H1 (cell line): Measurements from ENCODE around the gene BBS7. TPM values are rescaled to one million over a fixed set of nuclear protein-coding genes. Genes with fewer than 3 reads are reported as not detected.

Source experiments
- CTCF ChIA-PET: fragments of 300-600 bp; sonication (Branson Sonifier 250); formaldehyde crosslinking; loops from one replicate; lab custom pipeline; 2021; ENCODE audit not compliant: partially characterized antibody; lab: Charles Lee
- POLR2A ChIA-PET: fragments of 300-600 bp; sonication (Branson Sonifier 250); formaldehyde crosslinking; loops from one replicate; lab custom pipeline; 2021; ENCODE audit warnings: inconsistent platforms; ENCODE audit not compliant: partially characterized antibody; lab: Charles Lee
- DNase-seq, 2 experiments: peaks; one replicate each; pipeline versions ENCODE4 v3.0.0 to v3.0.0-alpha.2; 2010 to 2022; ENCODE audit warnings: low spot score in 2 of 2, low read depth in 1 of 2, mixed read lengths in 1 of 2
- FAIRE-seq: peaks from 2 replicates; lab custom pipeline; 2011; peaks lifted over from hg19 to GRCh38; lab: Jason Lieb, UNC
- H2AFZ ChIP-seq: 2 replicates; pipeline ENCODE4 v1.8.1; 2012; ENCODE audit warnings: low read length, inconsistent platforms
- H2AK5ac ChIP-seq: 2 replicates; pipeline ENCODE4 v1.6.1; 2013; ENCODE audit warnings: low read depth, low read length
- H2BK120ac ChIP-seq: replicated peaks from 2 replicates; pipeline ENCODE3; 2013; ENCODE audit warnings: low read depth, low read length, inconsistent platforms
- H2BK12ac ChIP-seq: 2 replicates; pipeline ENCODE4 v1.6.1; 2013; ENCODE audit warnings: low read depth, low read length
- H2BK15ac ChIP-seq: 2 replicates; pipeline ENCODE4 v1.6.1; 2013; ENCODE audit warnings: low read length
- H2BK20ac ChIP-seq: 2 replicates; pipeline ENCODE4 v1.6.1; 2013; ENCODE audit warnings: low read length
- H2BK5ac ChIP-seq: 2 replicates; pipeline ENCODE4 v1.6.1; 2013; ENCODE audit warnings: low read depth, low read length
- H3K14ac ChIP-seq: 2 replicates; pipeline ENCODE4 v1.6.1; 2013; ENCODE audit warnings: inconsistent platforms; ENCODE audit not compliant: insufficient read length
- H3K18ac ChIP-seq: 2 replicates; pipeline ENCODE4 v1.6.1; 2013; ENCODE audit warnings: low read length; ENCODE audit errors: extremely low read depth
- H3K23ac ChIP-seq: 2 replicates; pipeline ENCODE4 v1.6.1; 2013; ENCODE audit warnings: inconsistent platforms; ENCODE audit not compliant: insufficient read length
- H3K23me2 ChIP-seq: 2 replicates; pipeline ENCODE4 v1.6.1; 2013; ENCODE audit warnings: low read depth, low read length
- H3K27ac ChIP-seq: 2 replicates; pipeline ENCODE4 v1.6.1; 2011; ENCODE audit warnings: low read depth, low read length, inconsistent platforms
- H3K27me3 ChIP-seq, 4 experiments: replicated peaks in 1 of 4; 1 replicate in 1 of 4; 2 replicates in 3 of 4; pipeline versions ENCODE4 v1.6.1 to v1.8.1; 2011 to 2013; ENCODE audit warnings: low read length in 3 of 4, mild to moderate bottlenecking in 3 of 4, inconsistent platforms in 2 of 4, mixed read lengths in 2 of 4, moderate library complexity in 1 of 4; ENCODE audit not compliant: control insufficient read depth in 3 of 4, insufficient read depth in 3 of 4; ENCODE audit errors: extremely low read depth in 1 of 4
- H3K36me3 ChIP-seq, 4 experiments: 2 replicates each; pipeline versions ENCODE4 v1.6.1 to v1.8.1; 2011 to 2013; ENCODE audit warnings: mild to moderate bottlenecking in 4 of 4, low read length in 3 of 4, moderate library complexity in 2 of 4, control low read depth in 1 of 4, inconsistent platforms in 1 of 4; ENCODE audit not compliant: insufficient read depth in 4 of 4, control insufficient read depth in 2 of 4
- H3K4ac ChIP-seq: replicated peaks from 2 replicates; pipeline ENCODE3; 2013; ENCODE audit warnings: low read length, low read depth, mixed read lengths, inconsistent platforms; ENCODE audit not compliant: insufficient read length
- H3K4me1 ChIP-seq, 4 experiments: replicated peaks in 1 of 4; 1 replicate in 1 of 4; 2 replicates in 3 of 4; pipeline versions ENCODE4 v1.6.1 to v1.8.1; 2011 to 2013; ENCODE audit warnings: low read length in 3 of 4, inconsistent platforms in 2 of 4, mixed read lengths in 1 of 4; ENCODE audit not compliant: insufficient read depth in 4 of 4, control insufficient read depth in 3 of 4
- H3K4me2 ChIP-seq, 2 experiments: 2 replicates each; pipeline versions ENCODE4 v1.6.1 to v1.8.1; 2011 to 2013; ENCODE audit warnings: low read depth in 2 of 2, low read length in 2 of 2, control low read depth in 1 of 2, inconsistent platforms in 1 of 2, mild to moderate bottlenecking in 1 of 2; ENCODE audit not compliant: insufficient read depth in 1 of 2
- H3K4me3 ChIP-seq, 4 experiments: fragments of 200-600, 300-600 bp in 1 of 4; sonication (generic), shearing (Covaris generic), sonication (Bioruptor Twin) in 1 of 4; 2 replicates each; pipeline versions ENCODE4 v1.5.1 to v1.8.1; 2011 to 2016; ENCODE audit warnings: low read length in 4 of 4, low read depth in 3 of 4, control low read depth in 2 of 4, inconsistent platforms in 2 of 4, mild to moderate bottlenecking in 2 of 4, mixed read lengths in 1 of 4, moderate library complexity in 1 of 4; ENCODE audit not compliant: insufficient read depth in 2 of 4; ENCODE audit errors: extremely low read depth in 1 of 4
- H3K56ac ChIP-seq: replicated peaks from 2 replicates; pipeline ENCODE3; 2013; ENCODE audit warnings: low read depth, mild to moderate bottlenecking, mixed read lengths, low read length, inconsistent platforms; ENCODE audit not compliant: insufficient read length
- H3K79me1 ChIP-seq: 2 replicates; pipeline ENCODE4 v1.6.1; 2013; ENCODE audit warnings: low read depth, low read length, control low read depth
- H3K79me2 ChIP-seq, 2 experiments: 2 replicates each; pipeline versions ENCODE4 v1.6.1 to v1.8.1; 2012 to 2013; ENCODE audit warnings: low read length in 2 of 2, mild to moderate bottlenecking in 2 of 2, inconsistent platforms in 1 of 2; ENCODE audit not compliant: insufficient read depth in 2 of 2, control insufficient read depth in 1 of 2
- H3K9ac ChIP-seq, 4 experiments: replicated peaks in 1 of 4; 1 replicate in 1 of 4; 2 replicates in 3 of 4; pipeline versions ENCODE4 v1.6.1 to v1.8.1; 2011 to 2013; ENCODE audit warnings: low read depth in 3 of 4, low read length in 3 of 4, control low read depth in 2 of 4, mild to moderate bottlenecking in 2 of 4, moderate library complexity in 2 of 4, inconsistent platforms in 1 of 4; ENCODE audit errors: extremely low read depth in 1 of 4
- H3K9me3 ChIP-seq, 2 experiments: 2 replicates each; pipeline versions ENCODE4 v1.6.1 to v1.8.1; 2012 to 2013; ENCODE audit warnings: mild to moderate bottlenecking in 2 of 2, moderate library complexity in 2 of 2, control low read depth in 1 of 2, inconsistent platforms in 1 of 2, low read depth in 1 of 2, low read length in 1 of 2, mixed read lengths in 1 of 2; ENCODE audit not compliant: insufficient read depth in 2 of 2
- H4K20me1 ChIP-seq, 2 experiments: replicated peaks in 1 of 2; 2 replicates each; pipeline versions ENCODE3 to v1.8.1; 2011 to 2013; ENCODE audit warnings: inconsistent platforms in 2 of 2, low read length in 2 of 2, mild to moderate bottlenecking in 1 of 2; ENCODE audit not compliant: insufficient read depth in 2 of 2, control insufficient read depth in 1 of 2
- H4K5ac ChIP-seq: 2 replicates; pipeline ENCODE4 v1.6.1; 2013; ENCODE audit warnings: low read length, low read depth, mixed read lengths, inconsistent platforms; ENCODE audit not compliant: insufficient read length
- H4K8ac ChIP-seq: 2 replicates; pipeline ENCODE4 v1.8.0; 2013; ENCODE audit warnings: mild to moderate bottlenecking, moderate library complexity, low read length, inconsistent platforms; ENCODE audit not compliant: insufficient read depth; ENCODE audit errors: extremely low read depth
- H4K91ac ChIP-seq: replicated peaks from 2 replicates; pipeline ENCODE3; 2013; ENCODE audit warnings: low read length, mixed read lengths, inconsistent platforms; ENCODE audit not compliant: insufficient read length
- E2F6 ChIP-seq: IDR thresholded peaks from 2 replicates; pipeline ENCODE4 v1.6.1; 2012; ENCODE audit warnings: inconsistent platforms
- EP300 ChIP-seq, 2 experiments: IDR thresholded peaks; 1 replicate in 1 of 2; 2 replicates in 1 of 2; pipeline ENCODE4 v1.6.1; 2011 to 2012; ENCODE audit warnings: low read depth in 2 of 2, low read length in 2 of 2, mild to moderate bottlenecking in 2 of 2, borderline replicate concordance in 1 of 2, inconsistent platforms in 1 of 2, moderate library complexity in 1 of 2
- FOSL1 ChIP-seq: IDR thresholded peaks from 2 replicates; pipeline ENCODE4 v1.6.1; 2011; ENCODE audit warnings: mild to moderate bottlenecking, low read depth, low read length, moderate library complexity; ENCODE audit not compliant: insufficient read depth
- GABPA ChIP-seq: IDR thresholded peaks from 2 replicates; pipeline ENCODE4 v1.6.1; 2011; ENCODE audit warnings: mild to moderate bottlenecking, low read length, moderate library complexity, borderline replicate concordance; ENCODE audit not compliant: insufficient read depth
- GTF2F1 ChIP-seq: IDR thresholded peaks from 2 replicates; pipeline ENCODE4 v1.6.1; 2012; ENCODE audit warnings: low read depth, low read length, improper control_type of control experiment, borderline replicate concordance
- KDM1A ChIP-seq: fragments of 200-600, 300-600 bp; sonication (generic); IDR thresholded peaks from 2 replicates; pipeline ENCODE4 v1.7.1; 2016; ENCODE audit warnings: mild to moderate bottlenecking, low read length, borderline replicate concordance
- POLR2AphosphoS5 ChIP-seq: IDR thresholded peaks from 2 replicates; pipeline ENCODE4 v1.6.1; 2011; ENCODE audit warnings: low read depth, low read length
- RAD21 ChIP-seq, 2 experiments: IDR thresholded peaks in 1 of 2; conservative IDR thresholded peaks in 1 of 2; 2 replicates each; pipeline ENCODE4 v1.6.1; 2011; ENCODE audit warnings: low read depth in 2 of 2, low read length in 2 of 2, improper control_type of control experiment in 1 of 2, inconsistent platforms in 1 of 2, mild to moderate bottlenecking in 1 of 2, moderate library complexity in 1 of 2
- RBBP5 ChIP-seq: IDR thresholded peaks from 2 replicates; pipeline ENCODE4 v1.7.1; 2012; ENCODE audit warnings: low read depth, mild to moderate bottlenecking, inconsistent platforms, low read length, moderate library complexity, borderline replicate concordance
- RNF2 ChIP-seq: fragments of 200-900, 300-1000 bp; sonication (generic); IDR thresholded peaks from 2 replicates; pipeline ENCODE4 v1.7.1; 2016; ENCODE audit warnings: borderline replicate concordance, low read depth, mild to moderate bottlenecking, antibody characterized with exemption, low read length; ENCODE audit not compliant: poor library complexity, severe bottlenecking; ENCODE audit errors: missing control alignments
- SP1 ChIP-seq: IDR thresholded peaks from 2 replicates; pipeline ENCODE4 v1.6.1; 2011; ENCODE audit warnings: low read depth, low read length
- TAF7 ChIP-seq: optimal IDR thresholded peaks from 2 replicates; pipeline ENCODE3; 2011; ENCODE audit warnings: low read depth, mild to moderate bottlenecking, inconsistent platforms, low read length, moderate library complexity, borderline replicate concordance
- polyA plus RNA-seq, 7 experiments: library from polyadenylated mRNA; depleted of rRNA in 3 of 7; stranded (reverse) in 5 of 7; unstranded in 2 of 7; fragments of >200 nt in 5 of 7; fragments of 200-250 nt in 2 of 7; gene quantifications; 1 replicate in 5 of 7; 2 replicates in 1 of 7; 4 replicates in 1 of 7; pipeline versions ENCODE4 v1.2.1 to v1.2.3, GENCODE V29; 2011 to 2013; ENCODE audit warnings: missing spikeins in 2 of 7, mixed read lengths in 2 of 7
- total RNA-seq: library from RNA; stranded (reverse); fragmentation: NEBNext Ultra II Directional; extraction: Animal tissue kit (Norgen Biotek cat#: 25700); gene quantifications from 2 replicates; pipeline ENCODE4 v1.2.1, GENCODE V29; 2021

Gene BBS7
- total and polyA plus RNA-seq, 2 of the 8 experiments (the other 6 are each of a cell fraction or from before 2014, with no cell fraction given): 16.6 to 21.5 TPM

DNA sequence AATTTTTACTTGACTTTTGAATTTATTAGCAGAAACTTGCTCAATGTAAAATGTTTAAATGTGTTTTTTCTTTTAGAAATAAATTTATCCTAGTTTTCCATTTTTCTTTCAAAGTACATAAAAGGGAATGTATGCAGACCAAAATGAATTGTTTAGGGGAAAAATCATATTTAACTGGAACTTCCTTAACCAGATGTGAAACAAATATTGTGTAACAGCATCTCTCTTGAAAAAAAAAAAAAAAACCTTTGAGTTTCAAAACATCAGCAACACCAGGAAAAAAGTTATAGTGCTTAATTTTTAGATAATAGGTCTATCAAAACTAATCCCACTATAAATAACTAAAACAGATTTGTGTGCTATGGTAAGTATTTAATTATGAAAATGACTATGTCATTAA lies 32.1 kb downstream of the BBS7 start:
- no peak overlapping the region for H2AK5ac ChIP-seq
- H3K23ac ChIP-seq: no peak overlapping the region
- no peak overlapping the region for H4K5ac ChIP-seq
- no peak overlapping the region for H3K14ac ChIP-seq
- H3K23me2 ChIP-seq: no peaks in the 10 kb centered on the region; the same call in 1 of the 2 replicates
- H3K36me3 ChIP-seq: peaks cover 0 to 9% (median 1%) of the 10 kb centered on the region in 4 experiments; a peak in 2 of 8 replicates
- no peak overlapping the region for H2BK15ac ChIP-seq
- no peak overlapping the region for H3K18ac ChIP-seq
- H3K4me3 ChIP-seq: no peak overlapping the region
- H3K9me3 ChIP-seq: no peaks in the 10 kb centered on the region
- no peaks in the 10 kb centered on the region for H3K79me2 ChIP-seq
- no peak overlapping the region for H3K9ac ChIP-seq
- H2BK120ac ChIP-seq: no peak overlapping the region
- no peak overlapping the region for H4K8ac ChIP-seq
- H2BK20ac ChIP-seq: no peak overlapping the region
- FAIRE-seq: no peak
- no peak overlapping the region for H4K91ac ChIP-seq
- POLR2A ChIA-PET: no interaction called here
- no peak overlapping the region for H2BK5ac ChIP-seq
- H3K27me3 ChIP-seq: no peaks in the 10 kb centered on the region
- H2BK12ac ChIP-seq: no peak overlapping the region
- no peaks in the 10 kb centered on the region for H4K20me1 ChIP-seq
- no peak overlapping the region for H2AFZ ChIP-seq
- no peak for TF ChIP-seq TAF7
- TF ChIP-seq E2F6: no peak
- no peak for TF ChIP-seq SP1
- no peak for TF ChIP-seq GTF2F1
- TF ChIP-seq POLR2AphosphoS5: no peak
- no peak for TF ChIP-seq RBBP5
- no peak for TF ChIP-seq GABPA
- no peak for TF ChIP-seq RNF2
- no peak for TF ChIP-seq RAD21 (IDR thresholded peaks at IDR 0.05 in 1 of 2, conservative IDR thresholded peaks at IDR 0.05 in 1 of 2; ENCODE audit: low read depth in 2 of 2, low read length in 2 of 2)
- TF ChIP-seq FOSL1: no peak
- TF ChIP-seq KDM1A: no peak
- no peak for TF ChIP-seq EP300 (IDR thresholded peaks at IDR 0.05; ENCODE audit: borderline replicate concordance in 1 of 2, low read depth in 2 of 2, low read length in 2 of 2)
- TF ChIP-seq, all 59 proteins: peak for 0
- Histone ChIP-seq H3K4ac (no peak overlapping the region), H3K4me2 (no peak overlapping the region), H3K4me1 (no peaks in the 10 kb centered on the region), H3K79me1 (no peaks in the 10 kb centered on the region), H3K56ac (no peak overlapping the region), H3K27ac (no peak overlapping the region)
- CTCF ChIA-PET: no interaction called here
- no peak for DNase-seq
